Keratinocyte (primary cell): ENCODE measurements around the gene STX16.

Experiments used
- EZH2 ChIP-seq: IDR thresholded peaks from one replicate; pipeline ENCODE4 v1.6.1; 2012; ENCODE audit warnings: inconsistent platforms, mild to moderate bottlenecking, low read length, moderate library complexity
- TF ChIP-seq, protein P1 (sequence below), 3 experiments: IDR thresholded peaks in 1 of 3; conservative IDR thresholded peaks in 1 of 3; optimal IDR thresholded peaks in 1 of 3; 2 replicates in 2 of 3; 3 replicates in 1 of 3; pipeline versions ENCODE3 to v1.5.1; 2011; ENCODE audit warnings: low read length in 3 of 3, mild to moderate bottlenecking in 3 of 3, moderate library complexity in 2 of 3, control low read depth in 1 of 3, inconsistent platforms in 1 of 3; ENCODE audit not compliant: insufficient read depth in 2 of 3; ENCODE audit errors: extremely low read depth in 1 of 3

DNA sequence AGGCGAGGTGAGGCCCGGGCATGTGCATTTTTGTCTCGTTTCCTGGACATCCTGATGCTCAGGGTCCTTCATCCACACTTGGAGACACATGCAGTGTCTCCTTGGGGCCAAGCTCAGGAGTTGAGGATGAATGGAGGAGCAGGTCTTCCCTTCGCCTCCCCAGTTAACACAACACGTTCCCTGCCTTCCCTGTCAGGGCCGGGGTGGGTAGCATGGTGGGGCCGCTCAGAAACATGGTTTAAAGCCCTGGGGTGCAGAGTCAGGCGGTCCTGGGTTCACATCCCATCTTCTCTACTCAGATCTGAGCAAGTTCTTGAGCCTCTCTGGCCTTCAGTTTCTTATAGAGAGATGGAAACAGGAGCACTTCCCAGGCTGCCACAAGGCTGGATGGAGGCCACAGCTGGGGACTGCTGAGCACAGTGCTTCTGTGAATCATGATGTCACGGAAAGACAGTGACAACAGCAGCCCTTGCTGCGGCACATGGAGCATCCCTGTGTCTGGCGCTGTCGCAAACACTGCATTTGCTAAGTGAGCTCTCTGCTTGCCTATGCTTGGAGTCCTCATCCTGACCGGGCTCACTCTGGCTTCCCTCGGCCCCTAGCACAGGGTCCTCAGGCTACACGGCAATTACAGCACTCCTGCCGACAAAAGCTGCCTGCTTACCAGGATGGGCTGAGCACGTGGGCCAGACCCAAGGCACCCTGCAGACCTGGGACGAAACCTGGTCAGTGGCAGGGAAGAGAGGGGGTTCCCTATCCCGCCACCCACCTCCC lies 45.6 kb upstream of the STX16 start:
- TF ChIP-seq, protein P1, sequence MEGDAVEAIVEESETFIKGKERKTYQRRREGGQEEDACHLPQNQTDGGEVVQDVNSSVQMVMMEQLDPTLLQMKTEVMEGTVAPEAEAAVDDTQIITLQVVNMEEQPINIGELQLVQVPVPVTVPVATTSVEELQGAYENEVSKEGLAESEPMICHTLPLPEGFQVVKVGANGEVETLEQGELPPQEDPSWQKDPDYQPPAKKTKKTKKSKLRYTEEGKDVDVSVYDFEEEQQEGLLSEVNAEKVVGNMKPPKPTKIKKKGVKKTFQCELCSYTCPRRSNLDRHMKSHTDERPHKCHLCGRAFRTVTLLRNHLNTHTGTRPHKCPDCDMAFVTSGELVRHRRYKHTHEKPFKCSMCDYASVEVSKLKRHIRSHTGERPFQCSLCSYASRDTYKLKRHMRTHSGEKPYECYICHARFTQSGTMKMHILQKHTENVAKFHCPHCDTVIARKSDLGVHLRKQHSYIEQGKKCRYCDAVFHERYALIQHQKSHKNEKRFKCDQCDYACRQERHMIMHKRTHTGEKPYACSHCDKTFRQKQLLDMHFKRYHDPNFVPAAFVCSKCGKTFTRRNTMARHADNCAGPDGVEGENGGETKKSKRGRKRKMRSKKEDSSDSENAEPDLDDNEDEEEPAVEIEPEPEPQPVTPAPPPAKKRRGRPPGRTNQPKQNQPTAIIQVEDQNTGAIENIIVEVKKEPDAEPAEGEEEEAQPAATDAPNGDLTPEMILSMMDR (optimal IDR thresholded peaks at IDR 0.05 in 1 of 3, IDR thresholded peaks at IDR 0.05 in 1 of 3, conservative IDR thresholded peaks at IDR 0.05 in 1 of 3; ENCODE audit: extremely low read depth in 1 of 3, insufficient read depth in 2 of 3, low read length in 3 of 3): no peak
- TF ChIP-seq EZH2: no peak
